Muscle layer of colon (tissue), 2 donors: Measurements from ENCODE around the gene EXT2.

Experiments used
- H3K27ac ChIP-seq: one replicate; pipeline ENCODE4 v1.7.0; 2013; ENCODE audit warnings: low read depth, mild to moderate bottlenecking, low read length, moderate library complexity
- H3K27me3 ChIP-seq, 2 donors: one replicate each; pipeline ENCODE4 v1.7.0; 2013; ENCODE audit warnings: low read length in 2 of 2, mild to moderate bottlenecking in 2 of 2; ENCODE audit not compliant: insufficient read depth in 2 of 2, control insufficient read depth in 1 of 2
- H3K36me3 ChIP-seq: one replicate; pipeline ENCODE4 v1.7.0; 2013; ENCODE audit warnings: mild to moderate bottlenecking, low read length; ENCODE audit not compliant: insufficient read depth
- H3K4me1 ChIP-seq: one replicate; pipeline ENCODE4 v1.7.0; 2013; ENCODE audit warnings: mild to moderate bottlenecking, low read length; ENCODE audit not compliant: insufficient read depth
- H3K4me3 ChIP-seq, 2 donors: one replicate each; pipeline ENCODE4 v1.7.0; 2013; ENCODE audit warnings: low read length in 2 of 2, low read depth in 1 of 2, mild to moderate bottlenecking in 1 of 2, moderate library complexity in 1 of 2
- H3K9ac ChIP-seq: one replicate; pipeline ENCODE4 v1.7.0; 2013; ENCODE audit warnings: low read length
- H3K9me3 ChIP-seq: one replicate; pipeline ENCODE4 v1.7.0; 2013; ENCODE audit warnings: mild to moderate bottlenecking, low read length
- donor health status: abdominal sarcoma.
- donor health status: Adenocarcinoma of cecum.

Gene EXT2

GRCh38 chr11:44067266-44067665 lies 28.2 kb upstream of the EXT2 start:
- H3K36me3 ChIP-seq, result peaks cover 16% of the 10 kb centered on the region
- peaks cover 11% of the 10 kb centered on the region for H3K4me1 ChIP-seq
- H3K27me3 ChIP-seq, result no peaks in the 10 kb centered on the region
- no peaks in the 10 kb centered on the region for H3K9me3 ChIP-seq
- H3K9ac ChIP-seq, result no peak overlapping the region
- H3K27ac ChIP-seq, result no peak overlapping the region
- peak overlapping the region; percentile 70 to 89 for H3K4me3 ChIP-seq

GRCh38 chr11:44068180-44068579 lies 27.3 kb upstream of the EXT2 start:
- Histone ChIP-seq H3K9ac (no peak overlapping the region), H3K27ac (no peak overlapping the region), H3K9me3 (no peaks in the 10 kb centered on the region), H3K27me3 (no peaks in the 10 kb centered on the region), H3K36me3 (peaks cover 16% of the 10 kb centered on the region), H3K4me1 (peaks cover 11% of the 10 kb centered on the region), H3K4me3 (no peak overlapping the region)

- Histone ChIP-seq H3K9me3 (no peaks in the 10 kb centered on the region), H3K4me3 (no peak overlapping the region), H3K9ac (no peak overlapping the region), H3K27ac (no peak overlapping the region), H3K36me3 (peaks cover 39% of the 10 kb centered on the region), H3K27me3 (no peaks in the 10 kb centered on the region), H3K4me1 (peaks cover 11% of the 10 kb centered on the region)
Measured at GRCh38 chr11:44071157-44071556, 24.3 kb upstream of the EXT2 start.

- Histone ChIP-seq H3K9me3 (no peaks in the 10 kb centered on the region), H3K36me3 (peaks cover 39% of the 10 kb centered on the region), H3K4me3 (no peak overlapping the region), H3K27ac (no peak overlapping the region), H3K4me1 (no peaks in the 10 kb centered on the region), H3K27me3 (no peaks in the 10 kb centered on the region), H3K9ac (no peak overlapping the region)
Measured at GRCh38 chr11:44072757-44073658, 22.5 kb upstream of the EXT2 start.

GRCh38 chr11:44078794-44079193 lies 16.7 kb upstream of the EXT2 start:
- Histone ChIP-seq H3K27ac (no peak overlapping the region), H3K27me3 (no peaks in the 10 kb centered on the region), H3K9ac (no peak overlapping the region), H3K4me3 (no peak overlapping the region), H3K36me3 (peaks cover 42% of the 10 kb centered on the region), H3K9me3 (no peaks in the 10 kb centered on the region), H3K4me1 (no peaks in the 10 kb centered on the region)

- Histone ChIP-seq H3K9me3 (no peaks in the 10 kb centered on the region), H3K36me3 (peaks cover 37% of the 10 kb centered on the region), H3K27ac (no peak overlapping the region), H3K4me1 (peaks cover 5% of the 10 kb centered on the region), H3K4me3 (no peak overlapping the region), H3K27me3 (no peaks in the 10 kb centered on the region), H3K9ac (no peak overlapping the region)
Measured at GRCh38 chr11:44079376-44079775, 16.1 kb upstream of the EXT2 start.

GRCh38 chr11:44080951-44081350 lies 14.5 kb upstream of the EXT2 start:
- Histone ChIP-seq H3K9me3 (no peaks in the 10 kb centered on the region), H3K36me3 (peaks cover 23% of the 10 kb centered on the region)

GRCh38 chr11:44082645-44083044 lies 12.8 kb upstream of the EXT2 start:
- Histone ChIP-seq H3K27ac (no peak overlapping the region), H3K27me3 (no peaks in the 10 kb centered on the region), H3K4me1 (peaks cover 5% of the 10 kb centered on the region), H3K4me3 (no peak overlapping the region), H3K36me3 (peaks cover 15% of the 10 kb centered on the region), H3K9ac (no peak overlapping the region), H3K9me3 (no peaks in the 10 kb centered on the region)

More at GRCh38 chr11:44080951-44081350, 14.5 kb upstream of the EXT2 start:
- no peak overlapping the region for H3K9ac ChIP-seq
- H3K27me3 ChIP-seq, result no peaks in the 10 kb centered on the region
- peaks cover 5% of the 10 kb centered on the region for H3K4me1 ChIP-seq
- no peak overlapping the region for H3K4me3 ChIP-seq
- H3K27ac ChIP-seq, result no peak overlapping the region

GRCh38 chr11:44083433-44083832 lies 12.0 kb upstream of the EXT2 start:
- Histone ChIP-seq H3K9me3 (no peaks in the 10 kb centered on the region), H3K9ac (no peak overlapping the region), H3K27me3 (no peaks in the 10 kb centered on the region), H3K36me3 (peaks cover 10% of the 10 kb centered on the region), H3K27ac (no peak overlapping the region), H3K4me3 (no peak overlapping the region), H3K4me1 (peaks cover 5% of the 10 kb centered on the region)

- no peak overlapping the region for H3K27ac ChIP-seq
- H3K36me3 ChIP-seq, result peaks cover 6% of the 10 kb centered on the region
- H3K9ac ChIP-seq, result no peak overlapping the region
- H3K4me1 ChIP-seq, result peaks cover 5% of the 10 kb centered on the region
- no peak overlapping the region for H3K4me3 ChIP-seq
- H3K27me3 ChIP-seq, result no peaks in the 10 kb centered on the region
- no peaks in the 10 kb centered on the region for H3K9me3 ChIP-seq
Measured at GRCh38 chr11:44083906-44084305, 11.6 kb upstream of the EXT2 start.

GRCh38 chr11:44085330-44085729 lies 10.1 kb upstream of the EXT2 start:
- Histone ChIP-seq H3K4me3 (no peak overlapping the region), H3K9ac (no peak overlapping the region), H3K27me3 (no peaks in the 10 kb centered on the region), H3K36me3 (no peaks in the 10 kb centered on the region), H3K27ac (no peak overlapping the region), H3K4me1 (peaks cover 5% of the 10 kb centered on the region), H3K9me3 (no peaks in the 10 kb centered on the region)

- Histone ChIP-seq H3K9me3 (no peaks in the 10 kb centered on the region), H3K27me3 (no peaks in the 10 kb centered on the region), H3K9ac (no peak overlapping the region), H3K4me1 (peaks cover 5% of the 10 kb centered on the region), H3K4me3 (no peak overlapping the region), H3K27ac (no peak overlapping the region), H3K36me3 (no peaks in the 10 kb centered on the region)
Measured at GRCh38 chr11:44088377-44088776, 7.1 kb upstream of the EXT2 start.
